HG03066 (cell line): ENCODE results near the gene NHERF2.

ENCODE experiments used
- ATAC-seq: cut with Tn5 transposase; IDR thresholded peaks from one replicate; pipeline ENCODE4 v1.9.1; 2021; ENCODE audit warnings: low read depth; ENCODE audit not compliant: unreplicated experiment

Gene NHERF2

DNA sequence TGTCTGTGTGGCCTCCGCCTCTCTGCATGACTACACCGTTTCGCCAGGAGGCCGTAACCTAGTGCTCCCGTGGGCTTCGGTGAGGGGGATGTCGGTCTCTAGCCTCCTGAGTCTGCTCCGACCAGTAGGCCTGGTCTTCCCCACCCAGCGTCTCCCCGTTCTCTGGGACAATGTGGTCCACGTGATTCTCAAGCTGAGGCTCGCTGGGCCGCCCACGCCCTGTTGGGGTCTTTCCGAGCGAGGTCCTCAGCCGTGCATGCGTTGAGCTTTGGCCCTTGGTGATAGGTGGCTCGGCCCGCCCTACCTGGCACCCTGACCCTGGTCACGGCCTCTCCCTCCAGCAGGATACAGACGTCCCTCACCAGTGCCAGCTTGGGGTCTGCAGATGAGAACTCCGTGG is 52.0 kb downstream of the NHERF2 start:
- ATAC-seq: no peak

DNA sequence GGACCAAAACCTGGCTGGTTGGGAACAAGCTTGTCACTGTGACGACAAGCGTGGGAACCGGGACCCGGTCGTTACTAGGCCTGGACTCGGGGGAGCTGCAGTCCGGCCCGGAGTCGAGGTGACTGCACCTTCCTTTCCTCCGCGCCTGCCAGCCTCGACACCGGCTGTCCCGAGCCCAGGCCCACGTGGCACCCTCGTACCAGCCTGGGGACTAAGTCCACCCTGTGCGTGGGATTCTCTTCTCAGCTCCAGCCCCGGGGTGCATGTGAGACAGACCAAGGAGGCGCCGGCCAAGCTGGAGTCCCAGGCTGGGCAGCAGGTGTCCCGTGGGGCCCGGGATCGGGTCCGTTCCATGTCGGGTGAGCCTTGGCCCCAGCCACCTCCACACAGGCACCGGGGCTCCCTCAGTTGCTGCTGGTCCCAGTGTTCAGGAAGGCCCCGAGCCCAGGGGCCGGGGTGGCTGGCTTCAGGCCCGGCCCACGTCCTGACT is 52.7 kb downstream of the NHERF2 start:
- no peak for ATAC-seq

DNA sequence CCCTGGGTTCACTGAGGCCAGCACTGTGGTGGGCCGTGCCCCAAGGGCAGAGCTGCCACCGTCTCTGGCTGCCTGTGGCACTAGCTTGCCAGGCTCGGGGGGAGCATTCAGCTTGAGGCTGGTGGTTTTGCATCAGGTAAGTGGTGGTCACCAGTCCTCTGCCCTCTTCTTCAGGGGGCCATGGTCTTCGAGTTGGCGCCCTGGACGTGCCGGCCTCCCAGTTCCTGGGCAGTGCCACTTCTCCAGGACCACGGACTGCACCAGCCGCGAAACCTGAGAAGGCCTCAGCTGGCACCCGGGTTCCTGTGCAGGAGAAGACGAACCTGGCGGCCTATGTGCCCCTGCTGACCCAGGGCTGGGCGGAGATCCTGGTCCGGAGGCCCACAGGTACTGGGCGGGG is 53.3 kb downstream of the NHERF2 start:
- ATAC-seq: no peak

DNA sequence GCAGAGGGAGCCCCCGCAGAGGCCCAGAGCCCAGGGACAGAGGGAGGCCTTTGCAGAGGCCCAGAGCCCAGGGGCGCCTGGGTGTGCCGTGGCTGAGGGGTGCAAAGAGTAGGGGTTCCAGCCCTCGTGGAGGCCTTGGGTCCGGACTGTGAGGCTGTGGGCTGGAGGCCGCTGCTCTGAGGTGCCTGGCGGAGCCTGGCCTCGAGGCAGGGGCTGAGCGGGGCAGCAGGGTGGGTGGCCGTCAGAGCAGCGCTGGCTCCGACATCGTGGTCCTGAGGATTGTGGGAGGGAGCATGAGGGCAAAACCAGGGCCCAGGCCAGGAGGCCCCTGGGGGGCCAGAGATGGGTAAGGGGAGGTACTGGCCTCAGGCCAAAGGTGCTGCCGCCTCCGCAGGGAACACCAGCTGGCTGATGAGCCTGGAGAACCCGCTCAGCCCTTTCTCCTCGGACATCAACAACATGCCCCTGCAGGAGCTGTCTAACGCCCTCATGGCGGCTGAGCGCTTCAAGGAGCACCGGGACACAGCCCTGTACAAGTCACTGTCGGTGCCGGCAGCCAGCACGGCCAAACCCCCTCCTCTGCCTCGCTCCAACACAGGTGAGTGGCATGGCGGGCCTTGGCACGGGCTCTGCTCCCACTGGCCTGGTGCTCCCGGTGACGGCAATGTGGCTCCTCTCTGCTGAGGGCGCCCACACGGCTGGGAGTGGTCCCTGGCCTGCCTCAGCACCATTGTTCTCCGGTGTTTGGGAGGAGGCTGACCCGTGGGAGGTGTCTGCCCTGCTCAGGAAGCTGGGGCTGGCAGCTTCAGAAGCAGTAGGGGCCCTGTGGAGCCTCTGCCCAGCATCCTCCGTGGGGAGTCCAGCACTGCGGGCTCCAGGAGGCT is 54.7 kb downstream of the NHERF2 start:
- ATAC-seq: no peak

DNA sequence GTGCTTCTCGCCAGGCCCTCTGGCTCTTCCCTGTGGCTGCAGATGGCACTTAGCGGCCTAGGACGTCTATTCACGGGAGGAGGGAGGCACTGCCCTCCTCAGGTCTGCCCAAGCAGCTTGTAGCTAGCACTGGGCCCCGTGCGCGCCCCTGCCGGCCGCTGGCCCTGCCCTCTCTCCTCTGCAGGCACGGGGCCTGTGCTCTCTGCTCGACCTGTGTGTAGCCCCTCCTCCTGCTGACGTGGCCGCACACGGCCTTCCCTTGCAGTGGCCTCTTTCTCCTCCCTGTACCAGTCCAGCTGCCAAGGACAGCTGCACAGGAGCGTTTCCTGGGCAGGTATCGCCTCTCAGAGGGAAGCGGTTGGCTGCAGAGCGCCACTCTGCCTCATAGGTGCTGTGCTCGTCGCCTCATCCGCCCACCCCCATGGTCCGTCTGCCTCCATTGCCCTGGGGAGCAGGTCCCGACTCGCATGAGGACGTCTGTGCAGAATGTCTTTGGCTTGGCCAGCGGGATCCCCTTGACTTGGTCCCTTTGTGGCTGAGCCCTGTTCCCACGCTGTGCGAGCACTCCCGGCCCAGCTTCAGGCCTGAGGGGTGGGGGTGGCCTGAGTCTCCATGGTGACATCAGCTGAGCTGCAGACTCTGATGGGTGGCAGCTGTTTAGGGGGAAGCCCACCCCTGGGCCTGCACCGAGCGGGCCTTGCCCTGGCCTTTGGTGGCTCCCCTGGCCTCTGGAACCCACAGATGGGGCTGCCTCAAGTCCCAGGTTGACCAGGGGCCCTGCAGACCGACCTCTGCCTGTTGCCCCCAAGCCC is 55.7 kb downstream of the NHERF2 start:
- ATAC-seq: no peak

DNA sequence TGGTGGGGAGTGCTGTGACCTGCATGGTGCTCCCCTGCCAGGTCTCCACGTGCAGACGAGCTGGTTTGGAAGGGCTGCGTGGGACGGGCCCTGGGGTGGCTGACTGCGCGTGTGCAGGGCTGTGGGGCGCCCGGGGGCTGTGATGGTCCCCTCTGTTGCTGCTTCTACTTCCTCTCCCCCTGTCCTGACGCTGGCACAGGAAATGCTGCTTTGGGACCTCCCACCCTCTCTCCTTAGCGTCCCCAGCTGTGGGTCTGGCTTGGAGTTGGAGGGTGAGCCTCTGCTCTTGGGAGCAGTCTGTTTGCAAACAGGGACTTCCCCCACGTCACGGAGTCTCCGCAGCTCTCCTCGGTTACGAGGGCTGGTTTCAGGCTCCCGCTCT is 56.3 kb downstream of the NHERF2 start:
- ATAC-seq: no peak

DNA sequence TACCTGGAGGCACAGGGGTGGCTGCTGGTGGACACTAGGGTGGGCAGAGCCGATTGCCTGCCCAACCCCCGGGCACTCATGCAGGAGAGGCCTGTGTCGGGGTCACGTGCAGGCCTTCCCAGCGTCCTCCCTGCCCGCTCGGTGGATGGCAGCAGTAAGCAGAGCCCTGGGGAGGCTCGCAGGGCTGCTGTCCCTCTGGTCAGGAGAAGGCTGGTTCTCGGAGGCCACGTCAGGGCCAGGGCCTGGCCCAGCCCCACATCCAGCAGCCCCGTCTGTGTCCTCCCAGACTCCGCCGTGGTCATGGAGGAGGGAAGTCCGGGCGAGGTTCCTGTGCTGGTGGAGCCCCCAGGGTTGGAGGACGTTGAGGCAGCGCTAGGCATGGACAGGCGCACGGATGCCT is 56.7 kb downstream of the NHERF2 start:
- no peak for ATAC-seq

DNA sequence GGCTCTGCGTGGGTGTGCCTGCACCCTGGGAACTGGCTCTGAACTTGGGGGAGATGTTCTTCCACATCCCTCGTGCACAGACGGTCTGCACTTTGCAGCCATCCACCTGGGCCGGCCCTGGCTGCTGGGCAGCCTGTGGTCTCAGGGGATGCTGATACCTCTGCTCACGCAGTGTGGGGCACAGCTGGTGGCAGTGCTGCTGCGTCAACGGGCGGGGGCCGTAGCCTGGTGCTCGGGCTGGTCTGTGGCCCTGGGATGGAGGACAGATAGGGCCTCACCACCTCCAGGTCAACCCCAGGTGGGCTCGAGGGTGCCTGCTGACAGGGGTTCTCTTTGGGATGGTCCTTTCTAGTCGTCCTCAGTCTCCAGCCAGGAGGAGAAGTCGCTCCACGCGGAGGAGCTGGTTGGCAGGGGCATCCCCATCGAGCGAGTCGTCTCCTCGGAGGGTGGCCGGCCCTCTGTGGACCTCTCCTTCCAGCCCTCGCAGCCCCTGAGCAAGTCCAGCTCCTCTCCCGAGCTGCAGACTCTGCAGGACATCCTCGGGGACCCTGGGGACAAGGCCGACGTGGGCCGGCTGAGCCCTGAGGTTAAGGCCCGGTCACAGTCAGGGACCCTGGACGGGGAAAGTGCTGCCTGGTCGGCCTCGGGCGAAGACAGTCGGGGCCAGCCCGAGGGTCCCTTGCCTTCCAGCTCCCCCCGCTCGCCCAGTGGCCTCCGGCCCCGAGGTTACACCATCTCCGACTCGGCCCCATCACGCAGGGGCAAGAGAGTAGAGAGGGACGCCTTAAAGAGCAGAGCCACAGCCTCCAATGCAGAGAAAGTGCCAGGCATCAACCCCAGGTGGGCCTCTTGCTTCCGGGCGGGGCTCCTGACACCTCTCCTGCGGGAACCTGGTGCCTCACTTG is 57.4 kb downstream of the NHERF2 start:
- ATAC-seq: no peak

DNA sequence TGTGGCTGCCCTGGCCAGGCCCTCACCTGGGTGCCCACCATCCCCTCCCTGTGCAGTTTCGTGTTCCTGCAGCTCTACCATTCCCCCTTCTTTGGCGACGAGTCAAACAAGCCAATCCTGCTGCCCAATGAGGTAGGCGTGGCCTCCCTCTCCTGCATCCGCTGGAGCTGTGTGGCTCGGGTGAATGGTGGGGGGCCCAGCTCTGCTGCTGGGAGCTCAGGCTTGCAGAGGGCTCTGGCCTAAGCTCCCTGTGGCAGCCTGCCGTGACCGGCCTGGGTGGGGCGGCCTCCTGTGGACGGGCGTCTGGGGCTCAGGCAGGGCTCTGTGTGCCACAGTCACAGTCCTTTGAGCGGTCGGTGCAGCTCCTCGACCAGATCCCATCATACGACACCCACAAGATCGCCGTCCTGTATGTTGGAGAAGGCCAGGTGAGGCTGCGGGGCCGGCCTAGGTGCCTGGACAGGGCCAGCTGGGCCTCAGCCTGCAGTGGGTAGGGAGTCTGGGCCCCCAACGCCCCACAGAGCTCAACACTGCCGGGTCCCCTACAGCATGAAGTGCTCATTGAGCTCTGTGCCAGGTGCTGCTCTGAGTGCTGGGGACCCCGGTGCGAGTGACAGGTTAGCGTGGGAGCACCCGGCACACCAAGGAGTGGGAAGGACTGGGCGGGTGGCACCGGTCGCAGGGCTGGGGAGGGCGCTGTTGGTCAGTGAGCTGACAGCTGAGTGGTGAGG is 58.4 kb downstream of the NHERF2 start:
- no peak for ATAC-seq

DNA sequence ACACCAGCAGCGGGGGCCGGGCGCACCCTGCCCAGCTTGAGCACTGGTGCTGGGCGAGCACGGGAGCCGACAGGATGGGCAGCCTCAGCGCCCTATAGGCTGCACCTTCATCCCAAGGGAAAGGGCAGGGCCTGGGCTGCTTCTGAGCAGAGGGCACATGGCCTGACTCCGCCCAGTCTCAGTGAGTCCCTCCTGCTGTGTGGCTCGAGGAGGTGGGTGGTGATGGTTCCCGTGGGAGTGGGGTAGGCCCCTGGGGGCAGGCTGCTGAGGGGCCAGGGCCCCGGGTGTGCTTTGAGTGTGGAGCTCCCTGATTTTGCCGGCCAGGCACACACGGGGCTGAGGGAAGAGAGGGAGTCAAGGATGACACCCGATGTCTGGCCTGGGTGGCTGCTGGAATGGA is 59.0 kb downstream of the NHERF2 start:
- ATAC-seq: no peak

DNA sequence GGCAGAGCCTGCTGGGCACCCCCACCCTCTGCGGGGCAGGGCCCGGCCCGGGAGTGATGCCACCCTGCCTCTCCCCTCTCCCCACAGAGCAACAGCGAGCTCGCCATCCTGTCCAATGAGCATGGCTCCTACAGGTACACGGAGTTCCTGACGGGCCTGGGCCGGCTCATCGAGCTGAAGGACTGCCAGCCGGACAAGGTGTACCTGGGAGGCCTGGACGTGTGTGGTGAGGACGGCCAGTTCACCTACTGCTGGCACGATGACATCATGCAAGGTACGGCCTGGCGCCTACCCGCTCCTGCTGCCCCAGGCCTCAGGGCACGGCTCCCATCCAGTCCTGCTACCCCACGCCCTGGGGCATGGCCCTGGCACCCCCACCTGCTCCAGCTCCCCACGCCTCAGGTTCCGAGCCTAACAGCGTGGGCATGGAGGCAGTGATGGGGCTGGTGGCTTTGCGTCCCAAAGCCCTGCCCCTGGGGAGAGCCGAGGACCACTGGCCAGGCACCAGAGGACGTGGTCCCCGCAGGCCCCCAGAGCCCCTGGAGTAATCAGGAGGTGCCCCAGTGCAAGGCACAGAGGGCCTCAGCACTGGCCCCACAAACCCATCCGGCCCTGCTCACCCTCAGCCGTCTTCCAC is 59.5 kb downstream of the NHERF2 start:
- ATAC-seq: no peak

DNA sequence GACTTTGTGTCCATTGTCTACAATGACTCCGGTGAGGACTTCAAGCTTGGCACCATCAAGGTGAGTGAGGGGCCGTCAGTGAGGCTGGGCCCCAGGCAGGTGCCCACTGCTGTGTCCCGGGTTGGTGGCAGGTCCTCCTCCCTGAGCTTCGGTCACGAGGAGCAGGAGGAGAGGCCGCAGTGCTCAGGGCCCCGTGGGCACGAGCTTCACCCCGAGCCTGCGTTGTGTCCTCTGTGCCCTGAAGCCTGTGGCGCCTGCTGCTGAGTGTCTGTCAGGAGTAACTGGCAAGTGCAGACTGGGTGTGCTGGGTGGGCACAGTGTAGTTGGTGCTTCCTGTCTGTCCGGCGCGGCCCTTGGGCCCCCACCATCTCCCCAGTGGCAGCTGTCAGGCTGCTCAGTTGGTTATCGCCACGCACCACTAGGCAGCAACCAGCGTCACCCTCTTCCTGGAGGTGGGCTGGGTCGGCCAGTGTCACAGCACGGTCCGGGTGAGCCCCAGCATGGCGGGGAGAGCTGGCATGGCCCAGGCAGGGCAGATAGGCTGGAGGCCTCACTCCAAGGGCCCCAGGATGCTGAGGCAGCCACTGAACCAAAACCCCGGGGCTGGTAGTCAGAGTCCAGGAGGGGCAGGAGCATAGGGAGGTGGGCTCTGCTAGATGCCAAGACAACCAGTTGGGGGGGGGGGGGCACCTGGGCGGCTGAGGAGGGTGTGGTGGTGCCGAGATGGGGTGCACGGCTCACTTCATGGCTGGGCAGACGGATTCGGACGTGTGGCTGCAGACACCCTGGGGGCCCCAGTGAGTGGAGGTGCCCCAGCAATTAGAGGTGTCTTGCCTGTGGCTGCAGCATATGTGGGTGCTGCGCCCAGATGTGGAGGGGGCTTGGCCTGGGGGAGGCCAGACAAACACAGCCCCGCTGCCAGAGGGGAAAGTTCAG is 60.4 kb downstream of the NHERF2 start:
- no peak for ATAC-seq

DNA sequence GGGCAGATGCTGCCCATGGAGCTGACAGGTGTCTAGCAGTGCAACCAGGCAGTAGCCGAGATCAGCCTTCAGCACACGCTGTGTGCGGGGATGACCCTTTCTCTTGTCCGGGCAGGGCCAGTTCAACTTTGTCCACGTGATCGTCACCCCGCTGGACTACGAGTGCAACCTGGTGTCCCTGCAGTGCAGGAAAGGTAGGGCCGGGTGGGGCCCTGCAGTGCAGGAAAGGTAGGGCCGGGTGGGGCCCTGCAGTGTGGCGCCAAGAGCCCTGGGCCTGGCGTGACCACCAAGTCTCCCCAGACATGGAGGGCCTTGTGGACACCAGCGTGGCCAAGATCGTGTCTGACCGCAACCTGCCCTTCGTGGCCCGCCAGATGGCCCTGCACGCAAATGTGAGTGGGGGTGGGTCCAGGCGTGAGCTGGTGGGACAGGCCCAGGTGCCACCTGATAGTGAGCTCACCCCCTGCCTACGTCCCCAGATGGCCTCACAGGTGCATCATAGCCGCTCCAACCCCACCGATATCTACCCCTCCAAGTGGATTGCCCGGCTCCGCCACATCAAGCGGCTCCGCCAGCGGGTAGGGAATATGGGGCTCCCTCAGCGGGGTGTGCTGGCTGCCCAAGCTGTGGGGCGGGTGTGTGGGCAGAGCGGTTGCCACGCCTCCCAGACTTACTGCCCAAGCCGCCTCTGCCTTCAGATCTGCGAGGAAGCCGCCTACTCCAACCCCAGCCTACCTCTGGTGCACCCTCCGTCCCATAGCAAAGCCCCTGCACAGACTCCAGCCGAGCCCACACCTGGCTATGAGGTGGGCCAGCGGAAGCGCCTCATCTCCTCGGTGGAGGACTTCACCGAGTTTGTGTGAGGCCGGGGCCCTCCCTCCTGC is 61.3 kb downstream of the NHERF2 start:
- no peak for ATAC-seq
